ENCODE data around the gene BICDL1. TPM values are rescaled to one million over a fixed set of nuclear protein-coding genes. Genes with fewer than 3 reads are reported as not detected.

The BICDL1 gene
- total and polyA plus RNA-seq, 8 donors, result 2.0 to 23.0 (median 6.8) TPM

DNA sequence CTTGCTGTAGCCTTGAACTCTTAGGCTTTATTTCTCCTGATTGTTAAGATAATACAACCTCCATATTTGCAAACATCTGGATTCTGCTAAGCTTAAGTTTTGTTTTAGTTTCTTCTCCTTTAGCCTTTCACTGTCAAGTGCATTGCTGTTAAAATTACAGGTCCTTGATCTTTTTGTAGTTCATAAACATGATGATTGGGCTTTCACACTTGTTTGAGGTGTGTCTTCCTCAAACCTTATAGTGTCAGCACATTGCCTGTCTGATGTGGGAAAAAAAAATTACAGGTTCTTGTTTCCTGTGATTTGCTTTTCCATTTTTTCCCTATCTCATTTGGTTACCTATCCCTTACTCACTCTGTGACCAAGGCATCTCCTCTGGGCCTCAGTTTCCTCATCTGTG lies 59.2 kb downstream of the BICDL1 start:
- no peaks in the 10 kb centered on the region for H3K4me1 ChIP-seq
- no peak for DNase-seq
- no peaks in the 10 kb centered on the region for H3K9me3 ChIP-seq
- TF ChIP-seq, protein P1, sequence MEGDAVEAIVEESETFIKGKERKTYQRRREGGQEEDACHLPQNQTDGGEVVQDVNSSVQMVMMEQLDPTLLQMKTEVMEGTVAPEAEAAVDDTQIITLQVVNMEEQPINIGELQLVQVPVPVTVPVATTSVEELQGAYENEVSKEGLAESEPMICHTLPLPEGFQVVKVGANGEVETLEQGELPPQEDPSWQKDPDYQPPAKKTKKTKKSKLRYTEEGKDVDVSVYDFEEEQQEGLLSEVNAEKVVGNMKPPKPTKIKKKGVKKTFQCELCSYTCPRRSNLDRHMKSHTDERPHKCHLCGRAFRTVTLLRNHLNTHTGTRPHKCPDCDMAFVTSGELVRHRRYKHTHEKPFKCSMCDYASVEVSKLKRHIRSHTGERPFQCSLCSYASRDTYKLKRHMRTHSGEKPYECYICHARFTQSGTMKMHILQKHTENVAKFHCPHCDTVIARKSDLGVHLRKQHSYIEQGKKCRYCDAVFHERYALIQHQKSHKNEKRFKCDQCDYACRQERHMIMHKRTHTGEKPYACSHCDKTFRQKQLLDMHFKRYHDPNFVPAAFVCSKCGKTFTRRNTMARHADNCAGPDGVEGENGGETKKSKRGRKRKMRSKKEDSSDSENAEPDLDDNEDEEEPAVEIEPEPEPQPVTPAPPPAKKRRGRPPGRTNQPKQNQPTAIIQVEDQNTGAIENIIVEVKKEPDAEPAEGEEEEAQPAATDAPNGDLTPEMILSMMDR (IDR thresholded peaks at IDR 0.05), result no peak
- no peak overlapping the region for H3K4me3 ChIP-seq
- intact Hi-C loops (cut with DNase I), result no loop called here
- H3K27ac ChIP-seq, result no peak overlapping the region
- H3K27me3 ChIP-seq, result no peaks in the 10 kb centered on the region
- FAIRE-seq, result no peak
- H3K36me3 ChIP-seq, result no peaks in the 10 kb centered on the region
- no peak for ATAC-seq

DNA sequence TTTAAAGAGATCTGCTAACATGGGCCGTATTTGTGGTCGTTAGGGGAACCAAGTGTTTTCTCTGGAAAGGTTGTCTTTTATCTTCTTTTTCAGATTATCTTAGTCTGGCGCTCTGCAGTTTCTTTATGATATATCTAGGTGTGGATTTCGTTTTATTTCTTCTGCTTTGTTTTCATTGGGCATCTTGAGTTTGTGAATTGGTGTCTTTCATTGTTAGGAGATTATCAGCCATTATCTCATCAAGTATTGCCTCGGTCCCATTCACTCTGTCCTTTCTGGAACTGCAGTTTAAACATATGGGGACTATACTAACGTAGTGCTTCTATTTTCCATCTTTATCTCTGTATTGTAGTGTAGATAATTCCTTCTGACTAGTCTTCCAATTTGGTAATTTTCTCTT lies 60.4 kb downstream of the BICDL1 start:
- ATAC-seq, result no peak
- H3K9me3 ChIP-seq, result no peaks in the 10 kb centered on the region
- H3K27ac ChIP-seq, result no peak overlapping the region
- FAIRE-seq, result no peak
- no peak for DNase-seq
- intact Hi-C loops (cut with DNase I), result no loop called here
- no peaks in the 10 kb centered on the region for H3K36me3 ChIP-seq
- WGBS, 2 donors, result 80 to 84% methylated on average over 6 of the region's 6 CpGs
- TF ChIP-seq, protein P1 (IDR thresholded peaks at IDR 0.05), result no peak
- H3K27me3 ChIP-seq, result no peaks in the 10 kb centered on the region
- no peaks in the 10 kb centered on the region for H3K4me1 ChIP-seq
- H3K4me3 ChIP-seq, result no peak overlapping the region

DNA sequence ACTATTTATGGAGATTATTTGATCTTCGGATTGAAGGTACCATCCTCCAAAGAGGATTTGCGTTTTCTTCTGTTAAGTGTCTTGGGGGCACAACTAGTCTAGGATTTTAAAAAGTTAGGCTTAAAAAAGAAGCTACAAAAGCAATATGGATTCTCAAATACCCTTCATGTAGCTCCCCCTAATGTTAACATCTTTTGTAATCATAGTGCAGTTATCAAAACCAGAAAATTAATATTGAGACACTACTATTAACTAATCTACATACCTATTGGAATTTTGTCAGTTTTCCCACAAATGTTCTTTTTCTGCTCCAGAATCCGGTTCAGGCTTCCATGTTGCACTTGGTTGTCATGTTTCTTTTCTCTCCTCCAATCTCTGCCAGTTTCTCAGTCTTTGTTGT lies 62.5 kb downstream of the BICDL1 start:
- H3K27ac ChIP-seq, result no peak overlapping the region
- TF ChIP-seq, protein P1 (IDR thresholded peaks at IDR 0.05), result no peak
- H3K27me3 ChIP-seq, result no peaks in the 10 kb centered on the region
- DNase-seq, result no peak
- no peak for FAIRE-seq
- H3K9me3 ChIP-seq, result no peaks in the 10 kb centered on the region
- no peaks in the 10 kb centered on the region for H3K4me1 ChIP-seq
- intact Hi-C loops (cut with DNase I), result no loop called here
- ATAC-seq, result no peak
- WGBS, 2 donors, result 94 to 98% methylated on average over 3 of the region's 3 CpGs
- H3K4me3 ChIP-seq, result no peak overlapping the region
- no peaks in the 10 kb centered on the region for H3K36me3 ChIP-seq

DNA sequence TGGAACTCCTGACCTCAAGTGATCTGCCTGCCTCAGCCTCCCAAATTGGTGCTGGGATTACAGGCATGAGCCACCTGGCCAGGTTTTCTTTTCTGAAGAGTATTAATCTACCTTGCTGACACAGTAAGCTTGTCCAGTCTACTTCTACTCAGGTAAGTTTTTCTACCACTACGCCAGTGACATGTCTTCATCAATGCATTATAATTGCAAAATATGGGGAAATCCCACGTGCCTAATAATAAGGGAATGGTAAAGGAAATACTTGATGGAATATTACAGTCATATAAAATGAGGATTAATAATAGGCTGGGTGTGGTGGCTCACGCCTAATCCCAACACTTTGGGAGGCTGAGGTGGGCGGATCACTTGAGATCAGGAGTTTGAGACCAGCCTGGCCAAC lies 65.3 kb downstream of the BICDL1 start:
- no peak for DNase-seq
- intact Hi-C loops (cut with DNase I), result no loop called here
- WGBS, 2 donors, result 94 to 98% methylated on average over 4 of the region's 4 CpGs
- TF ChIP-seq, protein P1 (IDR thresholded peaks at IDR 0.05), result no peak
- no peak for FAIRE-seq
- no peaks in the 10 kb centered on the region for H3K36me3 ChIP-seq
- no peaks in the 10 kb centered on the region for H3K27me3 ChIP-seq
- H3K27ac ChIP-seq, result no peak overlapping the region
- no peak overlapping the region for H3K4me3 ChIP-seq
- no peaks in the 10 kb centered on the region for H3K4me1 ChIP-seq
- ATAC-seq, result no peak
- H3K9me3 ChIP-seq, result no peaks in the 10 kb centered on the region

DNA sequence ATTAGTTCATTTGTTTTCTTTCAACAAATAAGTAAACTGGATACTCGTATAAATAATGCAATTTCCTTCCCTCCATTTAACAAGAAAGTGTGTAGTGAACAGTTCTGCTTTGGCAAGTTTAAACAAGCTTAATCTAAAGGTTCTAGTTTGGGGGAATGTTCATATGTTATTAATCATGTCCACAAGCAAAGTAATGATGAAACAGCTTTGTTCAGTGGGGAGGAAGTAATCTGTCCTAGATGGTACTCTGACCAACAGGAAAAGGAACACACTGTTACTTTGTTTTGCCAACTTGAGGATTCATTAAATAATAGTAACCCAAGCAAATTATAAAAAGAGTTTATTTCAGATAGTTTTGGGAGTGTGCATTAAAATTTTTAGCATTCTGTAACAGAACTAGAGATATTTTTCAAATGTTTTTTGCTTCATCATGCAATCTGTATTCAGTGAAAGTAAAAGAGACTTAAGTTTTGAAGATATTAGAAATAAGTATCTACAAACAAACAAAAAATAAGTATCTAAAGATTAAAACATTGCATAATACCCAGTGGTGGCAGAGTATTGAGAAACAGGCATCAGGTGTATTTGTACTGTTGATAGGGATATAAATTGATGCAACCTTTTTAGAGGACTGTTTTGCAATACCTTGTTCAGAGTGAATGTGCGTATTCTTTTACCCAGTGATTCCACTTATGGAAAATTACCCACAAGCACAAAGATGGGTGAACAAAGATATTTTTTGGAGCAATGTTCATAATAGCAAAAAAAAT lies 66.4 kb downstream of the BICDL1 start:
- Histone ChIP-seq H3K27ac (peak overlapping the region in 2 of 4 donors; percentile 24 to 27), H3K4me3 (no peak overlapping the region), H3K4me1 (no peaks in the 10 kb centered on the region), H3K36me3 (no peaks in the 10 kb centered on the region), H3K27me3 (no peaks in the 10 kb centered on the region), H3K9me3 (no peaks in the 10 kb centered on the region)
- FAIRE-seq (no peak), DNase-seq (no peak), ATAC-seq (peak in 3 of 4 donors; percentile 56 to 64 (median 62))
- intact Hi-C loops (cut with DNase I), result no loop called here
- WGBS, 2 donors, result 51 to 60% methylated on average over 2 of the region's 2 CpGs
- TF ChIP-seq, protein P1 (IDR thresholded peaks at IDR 0.05), result no peak

Measured in pancreas (tissue), 10 donors.